ENCODE data around the gene DENND1B.

Gene DENND1B

DNA sequence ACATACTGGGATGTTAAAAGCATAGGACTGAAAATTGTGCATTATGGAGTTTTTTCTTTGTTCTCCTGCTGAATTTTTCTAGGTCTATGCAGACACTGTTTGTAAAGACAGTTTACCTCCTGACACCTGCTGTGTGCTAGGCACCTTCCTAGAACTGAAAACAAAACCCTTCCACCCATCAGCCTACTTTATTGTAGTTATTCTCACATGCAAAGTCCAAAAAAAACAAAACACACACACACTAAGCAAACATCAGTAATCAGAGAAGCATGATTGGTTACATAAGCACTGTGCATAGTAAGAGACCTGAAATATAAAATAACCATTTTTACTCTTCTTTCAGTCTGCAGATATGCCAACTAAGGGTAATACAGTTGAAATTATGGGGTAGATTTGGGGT lies 312.1 kb downstream of the DENND1B start:
- no peak for DNase-seq

DNA sequence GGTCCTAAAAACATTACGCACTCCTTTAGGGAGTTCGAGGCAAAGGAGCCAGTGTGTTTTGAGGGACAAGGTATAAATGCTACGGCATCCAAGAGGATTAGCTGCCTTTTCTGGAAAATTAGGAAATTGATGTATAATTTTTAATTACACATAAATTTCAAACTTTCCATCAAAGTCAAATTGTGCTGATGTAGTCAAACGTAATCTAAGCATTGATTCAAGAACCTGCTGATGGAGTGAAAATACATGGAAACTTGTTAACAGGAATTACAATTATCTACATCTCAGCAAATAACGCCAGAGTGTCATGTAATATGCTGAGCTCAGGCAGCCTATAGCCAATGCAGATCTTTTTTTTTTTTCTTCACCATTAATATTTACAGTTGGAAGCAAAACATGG lies 312.7 kb downstream of the DENND1B start:
- no peak for DNase-seq
